Measurements from ENCODE around the gene NPAS3.

Gene NPAS3

GRCh38 chr14:33542338-33543287, 603.9 kb downstream of the NPAS3 start:
- in situ Hi-C loops (cut with MboI; ENCODE audit: low sequenced_read_pairs): no loop called here

GRCh38 chr14:33545696-33546095, 607.0 kb downstream of the NPAS3 start:
- in situ Hi-C loops (cut with MboI; ENCODE audit: low sequenced_read_pairs): no loop called here

GRCh38 chr14:33548606-33549005, 609.9 kb downstream of the NPAS3 start:
- in situ Hi-C loops (cut with MboI; ENCODE audit: low sequenced_read_pairs): no loop called here

GRCh38 chr14:33551963-33552362, 613.3 kb downstream of the NPAS3 start:
- in situ Hi-C loops (cut with MboI; ENCODE audit: low sequenced_read_pairs): no loop called here

GRCh38 chr14:33553706-33554278, 615.1 kb downstream of the NPAS3 start:
- in situ Hi-C loops (cut with MboI; ENCODE audit: low sequenced_read_pairs): no loop called here

- in situ Hi-C loops (cut with MboI; ENCODE audit: low sequenced_read_pairs): no loop called here
Observed at GRCh38 chr14:33554988-33555387, 616.3 kb downstream of the NPAS3 start.

GRCh38 chr14:33555710-33556350, 617.2 kb downstream of the NPAS3 start:
- in situ Hi-C loops (cut with MboI; ENCODE audit: low sequenced_read_pairs): no loop called here

GRCh38 chr14:33556382-33557121, 617.9 kb downstream of the NPAS3 start:
- in situ Hi-C loops (cut with MboI; ENCODE audit: low sequenced_read_pairs): no loop called here

- in situ Hi-C loops (cut with MboI; ENCODE audit: low sequenced_read_pairs): no loop called here
Observed at GRCh38 chr14:33560718-33561431, 622.2 kb downstream of the NPAS3 start.

- in situ Hi-C loops (cut with MboI; ENCODE audit: low sequenced_read_pairs): no loop called here
Observed at GRCh38 chr14:33561488-33562175, 623.0 kb downstream of the NPAS3 start.

- in situ Hi-C loops (cut with MboI; ENCODE audit: low sequenced_read_pairs): no loop called here
Observed at GRCh38 chr14:33563191-33563900, 624.7 kb downstream of the NPAS3 start.

GRCh38 chr14:33563901-33564197, 625.2 kb downstream of the NPAS3 start:
- in situ Hi-C loops (cut with MboI; ENCODE audit: low sequenced_read_pairs): no loop called here

- in situ Hi-C loops (cut with MboI; ENCODE audit: low sequenced_read_pairs): no loop called here
Observed at GRCh38 chr14:33564774-33565630, 626.3 kb downstream of the NPAS3 start.

GRCh38 chr14:33566082-33566481, 627.4 kb downstream of the NPAS3 start:
- in situ Hi-C loops (cut with MboI; ENCODE audit: low sequenced_read_pairs): no loop called here

GRCh38 chr14:33567023-33567728, 628.5 kb downstream of the NPAS3 start:
- in situ Hi-C loops (cut with MboI; ENCODE audit: low sequenced_read_pairs): no loop called here

- in situ Hi-C loops (cut with MboI; ENCODE audit: low sequenced_read_pairs): no loop called here
Observed at GRCh38 chr14:33567731-33568130, 629.1 kb downstream of the NPAS3 start.

- in situ Hi-C loops (cut with MboI; ENCODE audit: low sequenced_read_pairs): no loop called here
Observed at GRCh38 chr14:33568935-33569579, 630.4 kb downstream of the NPAS3 start.

Data from hTERT RPE-1 (cell line).